HCT116 (cell line): ENCODE measurements around the gene STRIP1. TPM values are rescaled to one million over a fixed set of nuclear protein-coding genes. Genes with fewer than 3 reads are reported as not detected.

ENCODE experiments used
- ATAC-seq: fragments of 200-7000 bp; cut with Tn5 transposase; 2 replicates; pipeline ENCODE4 v1.9.1; 2020; ENCODE audit warnings: mild to moderate bottlenecking, moderate library complexity
- BruUV-seq: library from RNA; stranded (reverse); fragments of 400-500 nt; replicated peaks from 2 replicates; lab custom pipeline; 2021; lab: Mats Ljungman, UMichigan
- CTCF ChIA-PET: fragments of 300-600 bp; sonication (Branson Sonifier 250); formaldehyde crosslinking; loops from one replicate; lab custom pipeline; 2021; ENCODE audit warnings: antibody characterized with exemption; lab: Charles Lee
- POLR2A ChIA-PET: fragments of 300-600, 350-600 bp; sonication (Branson Sonifier 250); formaldehyde crosslinking; loops from one replicate; lab custom pipeline; 2021; ENCODE audit warnings: antibody characterized with exemption; lab: Charles Lee
- RAD21 ChIA-PET, 2 experiments: fragments of 300-600 bp; sonication (Branson Sonifier 250); formaldehyde crosslinking; loops; one replicate each; lab custom pipeline; 2023; ENCODE audit warnings: low total read pairs in 2 of 2; ENCODE audit not compliant: uncharacterized antibody in 2 of 2, unreplicated experiment in 2 of 2, low non-redundant PET in 1 of 2; lab: Charles Lee
- DNase-seq: peaks from one replicate; pipeline ENCODE4 v3.0.0-alpha.2; 2010; ENCODE audit warnings: low read depth, low spot score
- H2AFZ ChIP-seq: fragments of 200-600 bp; shearing (Covaris generic), sonication (generic); 2 replicates; pipeline ENCODE4 v1.6.1; 2017; ENCODE audit warnings: low read depth, mixed run types, mixed read lengths, antibody characterized with exemption, low read length; ENCODE audit not compliant: poor library complexity, severe bottlenecking
- H3K27ac ChIP-seq: 2 replicates; pipeline ENCODE4 v1.5.1; 2012; ENCODE audit warnings: low read depth, low read length
- H3K27me3 ChIP-seq: fragments of 200-600 bp; sonication (generic); 2 replicates; pipeline ENCODE4 v1.6.1; 2016; ENCODE audit warnings: mixed run types, low read length, mixed read lengths; ENCODE audit not compliant: insufficient read depth
- H3K36me3 ChIP-seq, 2 experiments: fragments of 200-500 bp in 1 of 2; fragments of 200-600 bp in 1 of 2; sonication (Bioruptor generic) in 1 of 2; sonication (generic) in 1 of 2; 2 replicates each; pipeline versions ENCODE4 v1.5.1 to v1.6.1; 2014 to 2016; ENCODE audit warnings: low read length in 2 of 2, inconsistent platforms in 1 of 2, mixed read lengths in 1 of 2, mixed run types in 1 of 2; ENCODE audit not compliant: insufficient read depth in 2 of 2, control insufficient read depth in 1 of 2
- H3K4me1 ChIP-seq, 2 experiments: fragments of 200-600 bp in 1 of 2; sonication (generic) in 1 of 2; 2 replicates each; pipeline versions ENCODE4 v1.5.1 to v1.6.1; 2012 to 2017; ENCODE audit warnings: low read length in 2 of 2, inconsistent platforms in 1 of 2, mild to moderate bottlenecking in 1 of 2, mixed read lengths in 1 of 2, mixed run types in 1 of 2, moderate library complexity in 1 of 2; ENCODE audit not compliant: insufficient read depth in 2 of 2, control insufficient read depth in 1 of 2
- H3K4me2 ChIP-seq: fragments of 200-600 bp; sonication (generic); 2 replicates; pipeline ENCODE4 v1.6.1; 2017; ENCODE audit warnings: mixed run types, low read length, mixed read lengths
- H3K4me3 ChIP-seq, 2 experiments: fragments of 200-600 bp in 1 of 2; sonication (generic) in 1 of 2; replicated peaks in 1 of 2; 2 replicates each; pipeline ENCODE4 v1.5.1; 2011 to 2016; ENCODE audit warnings: low read length in 2 of 2, control low read depth in 1 of 2, low read depth in 1 of 2, mild to moderate bottlenecking in 1 of 2, mixed read lengths in 1 of 2, mixed run types in 1 of 2
- H3K79me2 ChIP-seq: fragments of 200-600 bp; sonication (generic); 2 replicates; pipeline ENCODE4 v1.6.1; 2017; ENCODE audit warnings: mild to moderate bottlenecking, mixed run types, low read length, moderate library complexity, mixed read lengths; ENCODE audit not compliant: insufficient read depth
- H3K9ac ChIP-seq: fragments of 200-600 bp; sonication (generic); 2 replicates; pipeline ENCODE4 v1.6.1; 2016; ENCODE audit warnings: low read length, mixed read lengths
- H3K9me2 ChIP-seq: fragments of 200-600 bp; sonication (generic), shearing (Covaris generic); 2 replicates; pipeline ENCODE4 v1.6.1; 2017; ENCODE audit warnings: mixed run types, mild to moderate bottlenecking, moderate library complexity; ENCODE audit not compliant: insufficient read depth
- H3K9me3 ChIP-seq, 2 experiments: fragments of 200-500 bp in 1 of 2; fragments of 200-600 bp in 1 of 2; sonication (Bioruptor generic) in 1 of 2; sonication (generic) in 1 of 2; 2 replicates each; pipeline ENCODE4 v1.6.1; 2014 to 2017; ENCODE audit warnings: low read length in 2 of 2, mixed read lengths in 2 of 2, inconsistent platforms in 1 of 2, low read depth in 1 of 2, mild to moderate bottlenecking in 1 of 2, mixed run types in 1 of 2, moderate library complexity in 1 of 2; ENCODE audit not compliant: control insufficient read depth in 1 of 2, insufficient read depth in 1 of 2
- H4K20me1 ChIP-seq: fragments of 200-600 bp; sonication (generic), shearing (Covaris generic); 2 replicates; pipeline ENCODE4 v1.6.1; 2017; ENCODE audit warnings: mixed run types, mild to moderate bottlenecking, moderate library complexity; ENCODE audit not compliant: insufficient read depth
- CBX3 ChIP-seq: IDR thresholded peaks from 2 replicates; pipeline ENCODE4 v1.6.1; 2012; ENCODE audit warnings: low read depth
- CEBPB ChIP-seq: IDR thresholded peaks from 2 replicates; pipeline ENCODE4 v1.6.1; 2012; ENCODE audit warnings: low read depth
- EGR1 ChIP-seq: IDR thresholded peaks from 2 replicates; pipeline ENCODE4 v1.6.1; 2012; ENCODE audit warnings: low read depth
- ELF1 ChIP-seq: IDR thresholded peaks from 2 replicates; pipeline ENCODE4 v1.6.1; 2012; ENCODE audit warnings: low read depth, borderline replicate concordance
- EZH2 ChIP-seq: fragments of 200-600 bp; sonication (generic); IDR thresholded peaks from 2 replicates; pipeline ENCODE4 v1.6.1; 2017; ENCODE audit warnings: antibody characterized with exemption, mixed run types
- FOSL1 ChIP-seq: IDR thresholded peaks from 2 replicates; pipeline ENCODE4 v1.6.1; 2012; ENCODE audit warnings: low read depth
- JUND ChIP-seq: IDR thresholded peaks from 2 replicates; pipeline ENCODE4 v1.6.1; 2012
- POLR2A ChIP-seq: IDR thresholded peaks from 2 replicates; pipeline ENCODE4 v1.7.0; 2011; ENCODE audit warnings: borderline replicate concordance; ENCODE audit not compliant: insufficient read depth, insufficient read length; ENCODE audit errors: extremely low read depth
- POLR2AphosphoS5 ChIP-seq: IDR thresholded peaks from 2 replicates; pipeline ENCODE4 v1.6.1; 2011; ENCODE audit warnings: mild to moderate bottlenecking, low read depth, low read length, moderate library complexity
- RAD21 ChIP-seq: IDR thresholded peaks from 2 replicates; pipeline ENCODE4 v1.6.1; 2012; ENCODE audit warnings: low read depth, mild to moderate bottlenecking
- SIN3A ChIP-seq: IDR thresholded peaks from 2 replicates; pipeline ENCODE4 v1.6.1; 2012; ENCODE audit warnings: low read depth
- SP1 ChIP-seq: IDR thresholded peaks from 2 replicates; pipeline ENCODE4 v1.6.1; 2012; ENCODE audit warnings: low read depth
- SRF ChIP-seq: IDR thresholded peaks from 2 replicates; pipeline ENCODE4 v1.6.1; 2012; ENCODE audit warnings: low read depth
- YY1 ChIP-seq: IDR thresholded peaks from 2 replicates; pipeline ENCODE4 v1.6.1; 2011; ENCODE audit warnings: low read length, low read depth, moderate library complexity, mild to moderate bottlenecking; ENCODE audit not compliant: insufficient replicate concordance; ENCODE audit errors: extremely low read depth
- ZNF274 ChIP-seq: fragments of 200-500 bp; sonication (Bioruptor generic); IDR thresholded peaks from 2 replicates; pipeline ENCODE4 v1.6.1; 2014; ENCODE audit warnings: mild to moderate bottlenecking, low read depth, low read length, inconsistent platforms
- intact Hi-C: fragments of 100-400 bp; cut with micrococcal nuclease; formaldehyde crosslinking; loops from 2 replicates; pipeline ENCODE4 v1.10.0; 2022
- total RNA-seq: library from RNA; stranded (reverse); gene quantifications from one replicate; pipeline ENCODE4 v1.2.1, GENCODE V29; 2021; ENCODE audit not compliant: unreplicated experiment
- TF ChIP-seq, protein P1 (sequence below): IDR thresholded peaks from 2 replicates; pipeline ENCODE4 v1.6.1; 2012
- TF ChIP-seq, protein P2 (sequence below): IDR thresholded peaks from 2 replicates; pipeline ENCODE4 v1.6.1; 2012; ENCODE audit warnings: low read depth
- TF ChIP-seq, protein P3 (sequence below): IDR thresholded peaks from 2 replicates; pipeline ENCODE4 v1.6.1; 2012

The STRIP1 gene
- total RNA-seq, 1 experiment from 2014 or later, result 33.5 TPM

DNA sequence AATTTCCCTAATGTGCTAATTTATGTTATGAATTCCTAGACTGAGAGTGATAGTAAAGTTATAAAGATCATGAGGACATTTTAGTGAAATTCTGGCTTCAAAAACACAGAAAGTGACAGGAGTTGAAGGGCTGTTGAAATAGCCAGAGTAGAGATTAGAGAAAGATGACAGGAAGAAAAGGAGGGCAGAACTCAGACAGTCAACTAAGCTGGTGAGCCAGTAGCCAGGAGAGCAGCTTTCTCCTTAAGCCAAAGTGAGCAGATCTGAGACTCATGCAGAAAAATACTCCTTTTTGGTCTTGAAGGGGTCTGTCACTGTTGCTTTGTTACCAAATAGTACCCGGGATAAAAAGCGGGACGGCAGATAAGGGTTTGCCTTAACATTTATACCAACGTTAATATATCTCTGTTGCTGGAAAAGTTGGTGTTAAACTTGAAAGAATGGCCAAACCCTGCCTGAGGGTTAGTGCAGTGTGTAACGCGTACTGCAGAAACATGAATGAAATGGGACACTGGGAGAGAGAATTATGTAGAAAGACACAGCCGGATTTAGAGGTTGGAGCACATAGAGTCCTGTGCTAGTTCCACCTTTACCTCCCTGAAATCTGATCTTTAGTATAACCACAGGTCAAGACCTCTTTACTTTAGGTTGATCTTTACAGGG, 37.1 kb upstream of the STRIP1 start:
- no peaks in the 10 kb centered on the region for H3K9me2 ChIP-seq
- peaks cover 0 to 3% of the 10 kb centered on the region in 2 experiments; a peak in 1 of 4 replicates for H3K36me3 ChIP-seq
- no peak for ATAC-seq
- H3K4me3 ChIP-seq, result no peak overlapping the region
- H3K9me3 ChIP-seq, result no peaks in the 10 kb centered on the region
- H3K27ac ChIP-seq, result no peak overlapping the region
- no peak overlapping the region for H3K4me2 ChIP-seq
- ChIA-PET RAD21 (no interaction called here), CTCF (interaction anchor here (5.2 kb wide), 1 partner anchor 13 kb away, joined by 28 read pairs; the partner anchor contains the start of gene AHCYL1), POLR2A (interaction anchor here (1.6 kb wide), 1 partner anchor 13 kb away, joined by 4 read pairs; the partner anchor contains the start of gene AHCYL1)
- TF ChIP-seq EZH2 (no peak), SRF (no peak)
- peaks cover under 1 to 5% of the 10 kb centered on the region in 2 experiments for H3K4me1 ChIP-seq
- H3K79me2 ChIP-seq, result peaks cover 86% of the 10 kb centered on the region
- H3K27me3 ChIP-seq, result no peaks in the 10 kb centered on the region
- H3K9ac ChIP-seq, result no peak overlapping the region
- H4K20me1 ChIP-seq, result no peaks in the 10 kb centered on the region
- no peak overlapping the region for H2AFZ ChIP-seq
- DNase-seq, result no peak
- intact Hi-C loops, result no loop called here
- no TSS peak for BruUV-seq

DNA sequence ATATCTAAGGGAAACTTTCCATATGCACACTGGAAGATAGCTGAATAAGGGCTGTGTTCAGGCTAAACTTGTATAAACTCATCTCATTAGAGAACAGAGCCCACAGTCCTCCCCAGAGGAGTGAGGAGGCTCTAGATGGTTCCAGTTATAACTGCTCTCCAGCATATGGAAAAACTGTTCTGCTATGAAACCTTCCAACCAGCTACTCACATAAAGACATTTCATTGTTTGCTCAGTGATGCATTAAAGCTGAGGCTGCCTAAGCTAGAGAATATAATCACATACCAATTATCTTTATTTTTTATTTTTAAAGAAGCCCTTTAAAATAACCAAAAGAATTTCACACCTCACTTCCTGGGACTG, 36.6 kb upstream of the STRIP1 start:
- Histone ChIP-seq H2AFZ (no peak overlapping the region), H3K27me3 (no peaks in the 10 kb centered on the region), H3K79me2 (peaks cover 86% of the 10 kb centered on the region), H3K4me3 (no peak overlapping the region), H3K36me3 (peaks cover 0 to 2% of the 10 kb centered on the region in 2 experiments; a peak in 1 of 4 replicates), H3K4me2 (no peak overlapping the region), H3K27ac (no peak overlapping the region), H4K20me1 (no peaks in the 10 kb centered on the region), H3K4me1 (peaks cover 5 to 10% of the 10 kb centered on the region in 2 experiments), H3K9me2 (no peaks in the 10 kb centered on the region), H3K9me3 (no peaks in the 10 kb centered on the region), H3K9ac (no peak overlapping the region)
- ChIA-PET CTCF (interaction anchor here (5.2 kb wide), 1 partner anchor 14 kb away, joined by 28 read pairs; the partner anchor contains the start of gene AHCYL1), POLR2A (interaction anchor here (1.6 kb wide), 1 partner anchor 13 kb away, joined by 4 read pairs; the partner anchor contains the start of gene AHCYL1), RAD21 (no interaction called here)
- no TSS peak for BruUV-seq
- no peak for DNase-seq
- TF ChIP-seq, protein P1, sequence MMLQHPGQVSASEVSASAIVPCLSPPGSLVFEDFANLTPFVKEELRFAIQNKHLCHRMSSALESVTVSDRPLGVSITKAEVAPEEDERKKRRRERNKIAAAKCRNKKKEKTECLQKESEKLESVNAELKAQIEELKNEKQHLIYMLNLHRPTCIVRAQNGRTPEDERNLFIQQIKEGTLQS, result no peak
- TF ChIP-seq POLR2AphosphoS5 (no peak), ZNF274 (no peak), SRF (no peak), ELF1 (no peak), POLR2A (no peak), SIN3A (no peak), EGR1 (no peak), CBX3 (no peak), SP1 (no peak), JUND (no peak), EZH2 (no peak), RAD21 (no peak), FOSL1 (no peak), YY1 (no peak), CEBPB (no peak)
- TF ChIP-seq, protein P2, sequence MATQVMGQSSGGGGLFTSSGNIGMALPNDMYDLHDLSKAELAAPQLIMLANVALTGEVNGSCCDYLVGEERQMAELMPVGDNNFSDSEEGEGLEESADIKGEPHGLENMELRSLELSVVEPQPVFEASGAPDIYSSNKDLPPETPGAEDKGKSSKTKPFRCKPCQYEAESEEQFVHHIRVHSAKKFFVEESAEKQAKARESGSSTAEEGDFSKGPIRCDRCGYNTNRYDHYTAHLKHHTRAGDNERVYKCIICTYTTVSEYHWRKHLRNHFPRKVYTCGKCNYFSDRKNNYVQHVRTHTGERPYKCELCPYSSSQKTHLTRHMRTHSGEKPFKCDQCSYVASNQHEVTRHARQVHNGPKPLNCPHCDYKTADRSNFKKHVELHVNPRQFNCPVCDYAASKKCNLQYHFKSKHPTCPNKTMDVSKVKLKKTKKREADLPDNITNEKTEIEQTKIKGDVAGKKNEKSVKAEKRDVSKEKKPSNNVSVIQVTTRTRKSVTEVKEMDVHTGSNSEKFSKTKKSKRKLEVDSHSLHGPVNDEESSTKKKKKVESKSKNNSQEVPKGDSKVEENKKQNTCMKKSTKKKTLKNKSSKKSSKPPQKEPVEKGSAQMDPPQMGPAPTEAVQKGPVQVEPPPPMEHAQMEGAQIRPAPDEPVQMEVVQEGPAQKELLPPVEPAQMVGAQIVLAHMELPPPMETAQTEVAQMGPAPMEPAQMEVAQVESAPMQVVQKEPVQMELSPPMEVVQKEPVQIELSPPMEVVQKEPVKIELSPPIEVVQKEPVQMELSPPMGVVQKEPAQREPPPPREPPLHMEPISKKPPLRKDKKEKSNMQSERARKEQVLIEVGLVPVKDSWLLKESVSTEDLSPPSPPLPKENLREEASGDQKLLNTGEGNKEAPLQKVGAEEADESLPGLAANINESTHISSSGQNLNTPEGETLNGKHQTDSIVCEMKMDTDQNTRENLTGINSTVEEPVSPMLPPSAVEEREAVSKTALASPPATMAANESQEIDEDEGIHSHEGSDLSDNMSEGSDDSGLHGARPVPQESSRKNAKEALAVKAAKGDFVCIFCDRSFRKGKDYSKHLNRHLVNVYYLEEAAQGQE, result no peak
- TF ChIP-seq, protein P3, sequence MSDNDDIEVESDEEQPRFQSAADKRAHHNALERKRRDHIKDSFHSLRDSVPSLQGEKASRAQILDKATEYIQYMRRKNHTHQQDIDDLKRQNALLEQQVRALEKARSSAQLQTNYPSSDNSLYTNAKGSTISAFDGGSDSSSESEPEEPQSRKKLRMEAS, result no peak
- TF ChIP-seq, all 23 proteins: peak for 0
- intact Hi-C loops, result no loop called here
- no peak for ATAC-seq
